ENCODE measurements around the gene TBX15. TPM values are rescaled to one million over a fixed set of nuclear protein-coding genes. Genes with fewer than 3 reads are reported as not detected.

TBX15 gene
- total RNA-seq, 1 experiment from 2014 or later = 1.9 TPM

GRCh38 chr1:118963138-118963455 lies 25.0 kb downstream of the TBX15 start:
- H3K27me3 ChIP-seq (ENCODE audit: control insufficient read depth, insufficient read depth, low read length) = no peaks in the 10 kb centered on the region
- H3K27ac ChIP-seq (ENCODE audit: low read length) = no peak overlapping the region
- ChIA-PET POLR2A (no interaction called here), CTCF (no interaction called here)
- DNase-seq (ENCODE audit: low read depth, low spot score) = no peak
- no peaks in the 10 kb centered on the region for H3K9me3 ChIP-seq (ENCODE audit: control insufficient read depth, insufficient read depth, low read depth, low read length)
- no peak for ATAC-seq
- H3K4me1 ChIP-seq (ENCODE audit: control insufficient read depth, insufficient read depth, low read length) = no peaks in the 10 kb centered on the region
- H3K36me3 ChIP-seq (ENCODE audit: control insufficient read depth, insufficient read depth, low read length) = no peaks in the 10 kb centered on the region
- intact Hi-C loops (cut with micrococcal nuclease; ENCODE audit: unreplicated experiment) (no loop called here), in situ Hi-C loops (cut with HindIII; ENCODE audit: low pct_unique_long_range_greater_than_20kb, low sequenced_read_pairs) (no loop called here)
- BruUV-seq (replicated peaks) = no TSS peak
- no peak for TF ChIP-seq POLR2AphosphoS5 (IDR thresholded peaks at IDR 0.05; ENCODE audit: low read depth, low read length)
- no peak overlapping the region for H3K4me3 ChIP-seq (ENCODE audit: low read depth in 2 of 2, low read length in 2 of 2)

DNA sequence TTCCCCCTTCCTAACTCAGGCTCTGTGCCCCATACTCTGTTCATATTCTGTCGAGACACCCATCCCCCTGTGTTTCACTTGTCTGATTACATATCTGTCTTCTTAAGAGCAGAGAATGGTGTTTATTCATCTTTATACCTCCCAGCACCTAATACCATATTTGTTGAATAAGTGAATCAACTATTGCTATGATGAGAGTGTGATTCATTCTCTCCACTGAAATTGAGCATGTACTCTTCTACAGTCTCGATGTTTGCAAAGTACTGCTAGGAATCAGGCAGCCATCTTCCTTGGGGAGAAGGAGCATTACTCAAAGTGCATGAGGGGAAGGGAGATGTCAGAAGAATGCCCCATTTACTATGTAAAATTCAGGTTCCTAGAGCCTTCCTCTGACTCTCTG lies 27.0 kb downstream of the TBX15 start:
- no peak overlapping the region for H3K27ac ChIP-seq (ENCODE audit: low read length)
- no peaks in the 10 kb centered on the region for H3K4me1 ChIP-seq (ENCODE audit: control insufficient read depth, insufficient read depth, low read length)
- H3K9me3 ChIP-seq (ENCODE audit: control insufficient read depth, insufficient read depth, low read depth, low read length) = no peaks in the 10 kb centered on the region
- TF ChIP-seq SIN3A (IDR thresholded peaks at IDR 0.05; ENCODE audit: borderline replicate concordance, insufficient read depth, low read depth, low read length) (no peak), POLR2AphosphoS5 (IDR thresholded peaks at IDR 0.05; ENCODE audit: low read depth, low read length) (no peak), CTCF (IDR thresholded peaks at IDR 0.05) (no peak), TCF7L2 (IDR thresholded peaks at IDR 0.05; ENCODE audit: low read depth, low read length) (no peak)
- TF ChIP-seq, protein P1, sequence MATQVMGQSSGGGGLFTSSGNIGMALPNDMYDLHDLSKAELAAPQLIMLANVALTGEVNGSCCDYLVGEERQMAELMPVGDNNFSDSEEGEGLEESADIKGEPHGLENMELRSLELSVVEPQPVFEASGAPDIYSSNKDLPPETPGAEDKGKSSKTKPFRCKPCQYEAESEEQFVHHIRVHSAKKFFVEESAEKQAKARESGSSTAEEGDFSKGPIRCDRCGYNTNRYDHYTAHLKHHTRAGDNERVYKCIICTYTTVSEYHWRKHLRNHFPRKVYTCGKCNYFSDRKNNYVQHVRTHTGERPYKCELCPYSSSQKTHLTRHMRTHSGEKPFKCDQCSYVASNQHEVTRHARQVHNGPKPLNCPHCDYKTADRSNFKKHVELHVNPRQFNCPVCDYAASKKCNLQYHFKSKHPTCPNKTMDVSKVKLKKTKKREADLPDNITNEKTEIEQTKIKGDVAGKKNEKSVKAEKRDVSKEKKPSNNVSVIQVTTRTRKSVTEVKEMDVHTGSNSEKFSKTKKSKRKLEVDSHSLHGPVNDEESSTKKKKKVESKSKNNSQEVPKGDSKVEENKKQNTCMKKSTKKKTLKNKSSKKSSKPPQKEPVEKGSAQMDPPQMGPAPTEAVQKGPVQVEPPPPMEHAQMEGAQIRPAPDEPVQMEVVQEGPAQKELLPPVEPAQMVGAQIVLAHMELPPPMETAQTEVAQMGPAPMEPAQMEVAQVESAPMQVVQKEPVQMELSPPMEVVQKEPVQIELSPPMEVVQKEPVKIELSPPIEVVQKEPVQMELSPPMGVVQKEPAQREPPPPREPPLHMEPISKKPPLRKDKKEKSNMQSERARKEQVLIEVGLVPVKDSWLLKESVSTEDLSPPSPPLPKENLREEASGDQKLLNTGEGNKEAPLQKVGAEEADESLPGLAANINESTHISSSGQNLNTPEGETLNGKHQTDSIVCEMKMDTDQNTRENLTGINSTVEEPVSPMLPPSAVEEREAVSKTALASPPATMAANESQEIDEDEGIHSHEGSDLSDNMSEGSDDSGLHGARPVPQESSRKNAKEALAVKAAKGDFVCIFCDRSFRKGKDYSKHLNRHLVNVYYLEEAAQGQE (IDR thresholded peaks at IDR 0.05; ENCODE audit: insufficient read depth in 1 of 2, low read depth in 2 of 2, low read length in 1 of 2) = no peak
- in situ Hi-C loops (cut with HindIII; ENCODE audit: low pct_unique_long_range_greater_than_20kb, low sequenced_read_pairs) (no loop called here), intact Hi-C loops (cut with micrococcal nuclease; ENCODE audit: unreplicated experiment) (no loop called here)
- CTCF ChIA-PET = no interaction called here
- DNase-seq (ENCODE audit: low read depth, low spot score) (no peak), ATAC-seq (no peak)
- BruUV-seq (replicated peaks) = no TSS peak
- no peaks in the 10 kb centered on the region for H3K27me3 ChIP-seq (ENCODE audit: control insufficient read depth, insufficient read depth, low read length)
- no peak overlapping the region for H3K4me3 ChIP-seq (ENCODE audit: low read depth in 2 of 2, low read length in 2 of 2)
- POLR2A ChIA-PET = no interaction called here
- H3K36me3 ChIP-seq (ENCODE audit: control insufficient read depth, insufficient read depth, low read length) = no peaks in the 10 kb centered on the region

DNA sequence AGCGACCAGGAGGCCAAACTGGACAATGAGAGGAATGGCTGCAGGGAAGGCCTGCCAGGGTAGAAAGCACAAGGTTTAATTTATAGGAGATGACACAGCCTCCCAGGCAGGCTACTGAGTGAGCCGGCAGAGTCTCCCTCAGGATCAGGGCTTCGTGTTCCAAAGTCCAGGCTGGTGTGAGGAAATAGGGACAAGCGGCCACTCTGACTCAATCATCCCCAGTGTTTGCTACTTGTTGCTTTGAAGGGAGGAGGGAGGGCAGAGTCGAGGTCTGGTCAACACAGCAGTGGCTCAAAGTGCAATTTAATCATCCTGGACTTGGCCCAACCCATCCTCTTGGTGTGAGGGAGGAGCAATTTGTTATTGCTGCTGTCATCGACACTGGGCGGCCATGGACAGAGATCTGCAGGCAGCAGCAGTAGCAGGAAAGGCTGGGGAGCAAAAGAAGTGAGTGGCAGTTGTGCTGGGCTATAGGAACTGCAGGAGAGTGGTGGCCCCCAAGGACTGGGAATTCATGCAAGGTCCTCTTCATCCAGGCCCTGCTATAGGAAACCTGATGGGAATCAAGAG lies 27.5 kb downstream of the TBX15 start:
- no peaks in the 10 kb centered on the region for H3K27me3 ChIP-seq (ENCODE audit: control insufficient read depth, insufficient read depth, low read length)
- CTCF ChIA-PET = no interaction called here
- H3K36me3 ChIP-seq (ENCODE audit: control insufficient read depth, insufficient read depth, low read length) = no peaks in the 10 kb centered on the region
- H3K4me1 ChIP-seq (ENCODE audit: control insufficient read depth, insufficient read depth, low read length) = no peaks in the 10 kb centered on the region
- in situ Hi-C loops (cut with HindIII; ENCODE audit: low pct_unique_long_range_greater_than_20kb, low sequenced_read_pairs) = no loop called here
- ATAC-seq = no peak
- no peak for DNase-seq (ENCODE audit: low read depth, low spot score)
- H3K4me3 ChIP-seq (ENCODE audit: low read depth in 2 of 2, low read length in 2 of 2) = no peak overlapping the region
- no TSS peak for BruUV-seq (replicated peaks)
- intact Hi-C loops (cut with micrococcal nuclease; ENCODE audit: unreplicated experiment) = no loop called here
- no peaks in the 10 kb centered on the region for H3K9me3 ChIP-seq (ENCODE audit: control insufficient read depth, insufficient read depth, low read depth, low read length)
- TF ChIP-seq CTCF (IDR thresholded peaks at IDR 0.05) (no peak), POLR2AphosphoS5 (IDR thresholded peaks at IDR 0.05; ENCODE audit: low read depth, low read length) (no peak), SIN3A (IDR thresholded peaks at IDR 0.05; ENCODE audit: borderline replicate concordance, insufficient read depth, low read depth, low read length) (no peak), TCF7L2 (IDR thresholded peaks at IDR 0.05; ENCODE audit: low read depth, low read length) (no peak)
- TF ChIP-seq, protein P1 (IDR thresholded peaks at IDR 0.05; ENCODE audit: insufficient read depth in 1 of 2, low read depth in 2 of 2, low read length in 1 of 2) = no peak
- POLR2A ChIA-PET = no interaction called here
- no peak overlapping the region for H3K27ac ChIP-seq (ENCODE audit: low read length)
